CD4-positive, alpha-beta T cell (primary cell): Measurements from ENCODE around the gene AUTS2. TPM values are rescaled to one million over a fixed set of nuclear protein-coding genes. Genes with fewer than 3 reads are reported as not detected.

Experiments used
- ATAC-seq: fragments of 200-7000 bp; cut with Tn5 transposase; one replicate; pipeline ENCODE4 v1.10.0; 2022; ENCODE audit warnings: mild to moderate bottlenecking; ENCODE audit not compliant: poor library complexity
- CTCF ChIA-PET: fragments of 350-600 bp; sonication (Branson Sonifier 250); formaldehyde crosslinking; loops from one replicate; lab custom pipeline; 2021; ENCODE audit warnings: antibody characterized with exemption, inconsistent platforms; lab: Charles Lee
- POLR2A ChIA-PET: fragments of 350-600 bp; sonication (Branson Sonifier 250); formaldehyde crosslinking; loops from one replicate; lab custom pipeline; 2021; ENCODE audit warnings: antibody characterized with exemption, inconsistent platforms; lab: Charles Lee
- DNase-seq, 14 experiments: peaks; one replicate each; pipeline ENCODE4 v3.0.0-alpha.2; 2013 to 2020; ENCODE audit warnings: mixed read lengths in 2 of 14
- H3K27ac ChIP-seq, 2 donors: one replicate each; pipeline versions ENCODE4 v1.5.1 to v1.7.0; 2013; ENCODE audit warnings: low read length in 2 of 2, low read depth in 1 of 2, mild to moderate bottlenecking in 1 of 2
- H3K27me3 ChIP-seq, 2 experiments: 1 replicate in 1 of 2; 2 replicates in 1 of 2; pipeline versions ENCODE4 v1.6.1 to v1.7.0; 2013; ENCODE audit warnings: low read length in 2 of 2, control low read depth in 1 of 2, mild to moderate bottlenecking in 1 of 2, moderate library complexity in 1 of 2; ENCODE audit not compliant: insufficient read depth in 2 of 2, control insufficient read depth in 1 of 2
- H3K36me3 ChIP-seq: one replicate; pipeline ENCODE4 v1.6.1; 2013; ENCODE audit warnings: low read length, control low read depth; ENCODE audit not compliant: insufficient read depth
- H3K4me1 ChIP-seq: one replicate; pipeline ENCODE4 v1.6.1; 2013; ENCODE audit warnings: low read length, control low read depth; ENCODE audit not compliant: insufficient read depth
- H3K4me3 ChIP-seq: one replicate; pipeline ENCODE4 v1.5.1; 2013; ENCODE audit warnings: mild to moderate bottlenecking, low read length, moderate library complexity
- H3K9me3 ChIP-seq, 2 experiments: 1 replicate in 1 of 2; 2 replicates in 1 of 2; pipeline versions ENCODE4 v1.6.1 to v1.7.0; 2013; ENCODE audit warnings: low read length in 2 of 2, mild to moderate bottlenecking in 2 of 2, control low read depth in 1 of 2, moderate library complexity in 1 of 2; ENCODE audit not compliant: control insufficient read depth in 1 of 2, insufficient read depth in 1 of 2
- H3K27ac Mint-ChIP-seq: one replicate; pipeline ENCODE4 v1.8.0; 2020; ENCODE audit warnings: mixed read lengths
- H3K27me3 Mint-ChIP-seq: one replicate; pipeline ENCODE4 v1.8.0; 2021; ENCODE audit warnings: mixed read lengths
- H3K36me3 Mint-ChIP-seq: one replicate; pipeline ENCODE4 v1.8.0; 2021; ENCODE audit warnings: low read depth, mixed read lengths
- H3K4me1 Mint-ChIP-seq: one replicate; pipeline ENCODE4 v1.8.0; 2021; ENCODE audit warnings: low read depth, mixed read lengths
- H3K4me3 Mint-ChIP-seq: one replicate; pipeline ENCODE4 v1.8.0; 2020; ENCODE audit warnings: mild to moderate bottlenecking, mixed read lengths
- H3K9me3 Mint-ChIP-seq: one replicate; pipeline ENCODE4 v1.8.0; 2020; ENCODE audit warnings: mixed read lengths
- intact Hi-C, 2 experiments: fragments of 100-400 bp; cut with DNase I in 1 of 2; cut with micrococcal nuclease in 1 of 2; formaldehyde crosslinking; loops; one replicate each; pipeline versions ENCODE4 v1.15.1 to v1.9.0; 2023 to 2025; cut with DNase I, micrococcal nuclease
- total RNA-seq, 174 experiments: library from RNA in 2 of 174; stranded (reverse) in 2 of 174; gene quantifications; one replicate each; pipeline ENCODE4 v1.2.3 and lab custom pipeline; 2021 to 2026
- TF ChIP-seq, protein P1 (sequence below): fragments of 200-600 bp; IDR thresholded peaks from one replicate; pipeline ENCODE4 v1.8.0; 2022; ENCODE audit warnings: antibody characterized with exemption, mild to moderate bottlenecking

Gene AUTS2
- total RNA-seq, 2 experiments from 2014 or later = 43.6 to 47.6 TPM

DNA sequence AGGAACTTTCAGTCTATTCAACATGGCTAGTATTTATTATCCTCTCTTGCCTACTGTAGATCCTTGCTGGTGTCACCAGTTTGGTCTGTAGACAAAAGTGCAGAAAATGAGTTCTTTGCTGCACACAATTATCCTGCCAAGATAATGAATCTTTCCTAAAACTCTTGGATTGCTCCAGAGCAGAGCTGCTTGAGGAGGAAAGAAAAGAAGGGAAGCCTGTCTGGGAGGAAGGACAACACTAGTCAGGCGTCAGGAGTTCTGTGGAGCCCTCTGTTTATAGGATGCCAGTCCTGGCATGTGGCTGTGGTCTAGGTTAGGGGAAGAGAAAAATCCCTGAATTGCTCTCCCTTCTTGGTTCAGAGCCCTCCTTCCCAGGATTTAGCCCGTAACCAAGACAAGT lies 1103.7 kb downstream of the AUTS2 start:
- POLR2A ChIA-PET = no interaction called here
- no peak overlapping the region for H3K27ac Mint-ChIP-seq
- intact Hi-C loops = loop anchor here in 1 of 2 experiments (10.0 kb wide), 1 partner anchor 277 kb away; no protein-coding TSS in a partner anchor

DNA sequence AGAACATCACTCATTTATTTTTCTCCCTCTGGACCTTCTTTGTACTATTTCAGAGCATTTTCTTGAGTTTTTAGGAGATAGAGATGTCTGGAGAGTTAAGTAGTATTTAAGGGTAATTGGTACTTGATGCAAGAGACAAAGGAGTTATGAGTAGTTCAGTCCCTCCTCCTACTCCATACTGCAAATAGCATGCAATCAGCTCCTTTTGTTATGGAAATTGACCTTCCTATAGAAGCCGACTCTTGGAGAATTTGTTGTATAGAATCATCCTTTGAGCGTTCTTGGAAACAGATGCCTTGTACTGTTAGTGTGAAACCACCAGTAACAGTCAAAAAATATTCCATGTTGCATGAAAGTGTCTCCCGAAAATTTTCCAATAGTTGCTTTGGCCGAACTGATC lies 1105.5 kb downstream of the AUTS2 start:
- TF ChIP-seq, protein P1, sequence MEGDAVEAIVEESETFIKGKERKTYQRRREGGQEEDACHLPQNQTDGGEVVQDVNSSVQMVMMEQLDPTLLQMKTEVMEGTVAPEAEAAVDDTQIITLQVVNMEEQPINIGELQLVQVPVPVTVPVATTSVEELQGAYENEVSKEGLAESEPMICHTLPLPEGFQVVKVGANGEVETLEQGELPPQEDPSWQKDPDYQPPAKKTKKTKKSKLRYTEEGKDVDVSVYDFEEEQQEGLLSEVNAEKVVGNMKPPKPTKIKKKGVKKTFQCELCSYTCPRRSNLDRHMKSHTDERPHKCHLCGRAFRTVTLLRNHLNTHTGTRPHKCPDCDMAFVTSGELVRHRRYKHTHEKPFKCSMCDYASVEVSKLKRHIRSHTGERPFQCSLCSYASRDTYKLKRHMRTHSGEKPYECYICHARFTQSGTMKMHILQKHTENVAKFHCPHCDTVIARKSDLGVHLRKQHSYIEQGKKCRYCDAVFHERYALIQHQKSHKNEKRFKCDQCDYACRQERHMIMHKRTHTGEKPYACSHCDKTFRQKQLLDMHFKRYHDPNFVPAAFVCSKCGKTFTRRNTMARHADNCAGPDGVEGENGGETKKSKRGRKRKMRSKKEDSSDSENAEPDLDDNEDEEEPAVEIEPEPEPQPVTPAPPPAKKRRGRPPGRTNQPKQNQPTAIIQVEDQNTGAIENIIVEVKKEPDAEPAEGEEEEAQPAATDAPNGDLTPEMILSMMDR = no peak
- Histone ChIP-seq H3K9me3 (no peaks in the 10 kb centered on the region), H3K4me1 (peaks cover 6% of the 10 kb centered on the region), H3K27me3 (no peaks in the 10 kb centered on the region), H3K4me3 (no peak overlapping the region), H3K27ac (no peak overlapping the region), H3K36me3 (no peaks in the 10 kb centered on the region)
- H3K27me3 Mint-ChIP-seq = no peaks in the 10 kb centered on the region
- no peaks in the 10 kb centered on the region for H3K9me3 Mint-ChIP-seq
- no peaks in the 10 kb centered on the region for H3K36me3 Mint-ChIP-seq
- CTCF ChIA-PET = interaction anchor here (0.6 to 0.7 kb wide), 2 partner anchors 18 to 1804 kb away, joined by 5 to 6 read pairs; no protein-coding TSS in a partner anchor
- peaks cover 3% of the 10 kb centered on the region for H3K4me1 Mint-ChIP-seq
- POLR2A ChIA-PET = no interaction called here
- DNase-seq (no peak), ATAC-seq (no peak)
- intact Hi-C loops = loop anchor here in 1 of 2 experiments (10.0 kb wide), 1 partner anchor 279 kb away; no protein-coding TSS in a partner anchor
- no peak overlapping the region for H3K4me3 Mint-ChIP-seq
- no peak overlapping the region for H3K27ac Mint-ChIP-seq

More for the DNA sequence above, 1103.7 kb downstream of the AUTS2 start:
- Histone ChIP-seq H3K36me3 (no peaks in the 10 kb centered on the region), H3K4me1 (peaks cover 6% of the 10 kb centered on the region), H3K27ac (no peak overlapping the region), H3K9me3 (no peaks in the 10 kb centered on the region), H3K27me3 (peaks cover 0 to 4% of the 10 kb centered on the region in 2 experiments), H3K4me3 (no peak overlapping the region)
- H3K9me3 Mint-ChIP-seq = no peaks in the 10 kb centered on the region
- H3K4me3 Mint-ChIP-seq = no peak overlapping the region
- ATAC-seq = no peak
- peaks cover 16% of the 10 kb centered on the region for H3K27me3 Mint-ChIP-seq
- DNase-seq = no peak
- CTCF ChIA-PET = no interaction called here
- no peaks in the 10 kb centered on the region for H3K36me3 Mint-ChIP-seq
- TF ChIP-seq, protein P1 = no peak
- H3K4me1 Mint-ChIP-seq = peaks cover 17% of the 10 kb centered on the region

DNA sequence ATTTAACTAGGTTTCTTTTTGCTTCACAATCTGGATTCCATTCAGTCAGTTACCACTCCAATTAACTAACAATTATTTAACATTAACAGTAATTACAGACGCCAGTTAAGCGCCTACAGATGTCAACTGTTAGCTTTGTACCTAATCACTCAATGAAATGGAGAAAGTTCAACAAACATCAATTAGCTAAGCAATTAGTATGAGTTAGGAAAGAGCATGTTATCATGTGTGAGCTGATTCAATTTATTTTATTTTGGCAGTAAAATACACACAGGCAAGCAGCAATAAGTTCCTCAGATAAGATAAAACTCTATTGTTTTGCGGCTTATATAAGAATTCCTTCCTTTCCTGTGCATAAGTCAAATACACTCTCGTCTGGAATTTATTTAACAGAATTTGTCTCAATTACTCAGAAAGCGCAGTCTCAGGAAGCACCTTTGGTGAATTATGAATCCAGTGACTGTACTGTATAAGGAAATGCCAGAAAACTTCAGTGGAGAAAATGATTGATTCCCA lies 1106.6 kb downstream of the AUTS2 start:
- ATAC-seq = no peak
- Histone ChIP-seq H3K27me3 (no peaks in the 10 kb centered on the region), H3K9me3 (no peaks in the 10 kb centered on the region), H3K4me1 (peaks cover 6% of the 10 kb centered on the region), H3K27ac (no peak overlapping the region), H3K4me3 (no peak overlapping the region), H3K36me3 (no peaks in the 10 kb centered on the region)
- ChIA-PET POLR2A (interaction anchor here (0.6 kb wide), 1 partner anchor 1856 kb away, joined by 4 read pairs; no protein-coding TSS in a partner anchor), CTCF (no interaction called here)
- intact Hi-C loops = loop anchor here in 1 of 2 experiments (10.0 kb wide), 1 partner anchor 280 kb away; no protein-coding TSS in a partner anchor
- H3K27me3 Mint-ChIP-seq = no peaks in the 10 kb centered on the region
- H3K27ac Mint-ChIP-seq = no peak overlapping the region
- no peaks in the 10 kb centered on the region for H3K9me3 Mint-ChIP-seq
- TF ChIP-seq, protein P1 = no peak
- no peak overlapping the region for H3K4me3 Mint-ChIP-seq
- no peaks in the 10 kb centered on the region for H3K36me3 Mint-ChIP-seq
- peaks cover 4% of the 10 kb centered on the region for H3K4me1 Mint-ChIP-seq
- no peak for DNase-seq
